ENCODE measurements around the gene AKAP10. TPM values are rescaled to one million over a fixed set of nuclear protein-coding genes. Genes with fewer than 3 reads are reported as not detected.

Gene AKAP10
- total RNA-seq, 1 donor from 2014 or later = 27.8 TPM

- H3K4me1 ChIP-seq (ENCODE audit: insufficient read depth, low read length) = peaks cover 14% of the 10 kb centered on the region
- DNase-seq (ENCODE audit: low read depth) (peak; percentile 6), FAIRE-seq (no peak)
- no peaks in the 10 kb centered on the region for H3K79me2 ChIP-seq (ENCODE audit: insufficient read depth, low read length)
- no peak within 1 kb of the TSS for H3K27ac ChIP-seq (ENCODE audit: low read depth, low read length)
- H3K36me3 ChIP-seq (ENCODE audit: insufficient read depth, low read length) = no peaks in the 10 kb centered on the region
- peak within 1 kb of the TSS; percentile 88 for H3K4me3 Mint-ChIP-seq (ENCODE audit: unreplicated experiment)
- H3K9ac ChIP-seq (ENCODE audit: low read length) = peak within 1 kb of the TSS; percentile 71
- H3K9me3 Mint-ChIP-seq (ENCODE audit: unreplicated experiment) = no peaks in the 10 kb centered on the region
- peak; percentile 56 for TF ChIP-seq EZH2 (IDR thresholded peaks at IDR 0.05; ENCODE audit: insufficient read depth, low read length)
- TF ChIP-seq, protein P1, sequence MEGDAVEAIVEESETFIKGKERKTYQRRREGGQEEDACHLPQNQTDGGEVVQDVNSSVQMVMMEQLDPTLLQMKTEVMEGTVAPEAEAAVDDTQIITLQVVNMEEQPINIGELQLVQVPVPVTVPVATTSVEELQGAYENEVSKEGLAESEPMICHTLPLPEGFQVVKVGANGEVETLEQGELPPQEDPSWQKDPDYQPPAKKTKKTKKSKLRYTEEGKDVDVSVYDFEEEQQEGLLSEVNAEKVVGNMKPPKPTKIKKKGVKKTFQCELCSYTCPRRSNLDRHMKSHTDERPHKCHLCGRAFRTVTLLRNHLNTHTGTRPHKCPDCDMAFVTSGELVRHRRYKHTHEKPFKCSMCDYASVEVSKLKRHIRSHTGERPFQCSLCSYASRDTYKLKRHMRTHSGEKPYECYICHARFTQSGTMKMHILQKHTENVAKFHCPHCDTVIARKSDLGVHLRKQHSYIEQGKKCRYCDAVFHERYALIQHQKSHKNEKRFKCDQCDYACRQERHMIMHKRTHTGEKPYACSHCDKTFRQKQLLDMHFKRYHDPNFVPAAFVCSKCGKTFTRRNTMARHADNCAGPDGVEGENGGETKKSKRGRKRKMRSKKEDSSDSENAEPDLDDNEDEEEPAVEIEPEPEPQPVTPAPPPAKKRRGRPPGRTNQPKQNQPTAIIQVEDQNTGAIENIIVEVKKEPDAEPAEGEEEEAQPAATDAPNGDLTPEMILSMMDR (IDR thresholded peaks at IDR 0.05; ENCODE audit: insufficient read depth, low read depth, low read length) = peak; percentile 59
- H3K27ac Mint-ChIP-seq (ENCODE audit: unreplicated experiment) = no peak within 1 kb of the TSS
- H3K4me3 ChIP-seq (ENCODE audit: insufficient read depth, low read depth, low read length) = peak within 1 kb of the TSS; percentile 70
- no peaks in the 10 kb centered on the region for H3K36me3 Mint-ChIP-seq (ENCODE audit: low read depth, unreplicated experiment)
- peaks cover 15% of the 10 kb centered on the region for H3K27me3 ChIP-seq (ENCODE audit: insufficient read depth, low read length)
- no peaks in the 10 kb centered on the region for H3K4me1 Mint-ChIP-seq (ENCODE audit: low read depth, unreplicated experiment)
- peaks cover 18% of the 10 kb centered on the region for H3K27me3 Mint-ChIP-seq (ENCODE audit: low read depth, unreplicated experiment)
- peak within 1 kb of the TSS; percentile 97 for H2AFZ ChIP-seq (ENCODE audit: low read depth, low read length)
- peak within 1 kb of the TSS; percentile 97 for H3K4me2 ChIP-seq (ENCODE audit: low read length)
- no peaks in the 10 kb centered on the region for H4K20me1 ChIP-seq (ENCODE audit: insufficient read depth, low read length)
- H3K9me3 ChIP-seq (ENCODE audit: insufficient read depth, low read depth, low read length) = no peaks in the 10 kb centered on the region
Measured at GRCh38 chr17:20009302-20010098, 31.9 kb upstream of the AKAP10 start, which contains the start of gene SPECC1. Gene SPECC1, plus strand, starts transcription at chr17:20009359. Its CDS starts 87,293 bp downstream, at chr17:20096652.

- H3K36me3 Mint-ChIP-seq (ENCODE audit: low read depth, unreplicated experiment) = no peaks in the 10 kb centered on the region
- H3K4me1 Mint-ChIP-seq (ENCODE audit: low read depth, unreplicated experiment) = no peaks in the 10 kb centered on the region
- TF ChIP-seq, protein P1 (IDR thresholded peaks at IDR 0.05; ENCODE audit: insufficient read depth, low read depth, low read length) = no peak
- no peak for TF ChIP-seq EZH2 (IDR thresholded peaks at IDR 0.05; ENCODE audit: insufficient read depth, low read length)
- H3K27ac Mint-ChIP-seq (ENCODE audit: unreplicated experiment) = no peak overlapping the region
- Histone ChIP-seq H3K36me3 (ENCODE audit: insufficient read depth, low read length) (no peaks in the 10 kb centered on the region), H2AFZ (ENCODE audit: low read depth, low read length) (peak overlapping the region; percentile 97), H4K20me1 (ENCODE audit: insufficient read depth, low read length) (no peaks in the 10 kb centered on the region), H3K9ac (ENCODE audit: low read length) (peak overlapping the region; percentile 71), H3K4me2 (ENCODE audit: low read length) (peak overlapping the region; percentile 97), H3K4me3 (ENCODE audit: insufficient read depth, low read depth, low read length) (peak overlapping the region; percentile 70), H3K79me2 (ENCODE audit: insufficient read depth, low read length) (no peaks in the 10 kb centered on the region), H3K27me3 (ENCODE audit: insufficient read depth, low read length) (peaks cover 15% of the 10 kb centered on the region), H3K27ac (ENCODE audit: low read depth, low read length) (no peak overlapping the region), H3K9me3 (ENCODE audit: insufficient read depth, low read depth, low read length) (no peaks in the 10 kb centered on the region), H3K4me1 (ENCODE audit: insufficient read depth, low read length) (peaks cover 14% of the 10 kb centered on the region)
- no peaks in the 10 kb centered on the region for H3K9me3 Mint-ChIP-seq (ENCODE audit: unreplicated experiment)
- peak overlapping the region; percentile 88 for H3K4me3 Mint-ChIP-seq (ENCODE audit: unreplicated experiment)
- FAIRE-seq = no peak
- DNase-seq (ENCODE audit: low read depth) = peak; percentile 8
- H3K27me3 Mint-ChIP-seq (ENCODE audit: low read depth, unreplicated experiment) = peaks cover 18% of the 10 kb centered on the region
Measured at GRCh38 chr17:20009052-20009301, 31.3 kb upstream of the AKAP10 start.
